ENCODE measurements around the gene ITGB2.

The ITGB2 gene

GRCh38 chr21:44933918-44934260, 13.2 kb upstream of the ITGB2 start:
- no peaks in the 10 kb centered on the region for H3K36me3 Mint-ChIP-seq (ENCODE audit: low read depth)
- no peak for TF ChIP-seq CTCF (IDR thresholded peaks at IDR 0.05; ENCODE audit: unreplicated experiment in 3 of 3)
- H3K27ac Mint-ChIP-seq: no peak overlapping the region
- no peaks in the 10 kb centered on the region for H3K9me3 Mint-ChIP-seq
- peaks cover 12% of the 10 kb centered on the region for H3K4me1 Mint-ChIP-seq
- H3K4me3 Mint-ChIP-seq: peak overlapping the region in 1 of 3 experiments; percentile 12
- H3K27me3 Mint-ChIP-seq (ENCODE audit: low read depth): peaks cover 63% of the 10 kb centered on the region

GRCh38 chr21:44933199-44933917, 12.7 kb upstream of the ITGB2 start:
- peak overlapping the region in 2 of 3 experiments; percentile 37 to 41 for H3K4me3 Mint-ChIP-seq
- TF ChIP-seq CTCF (IDR thresholded peaks at IDR 0.05; ENCODE audit: unreplicated experiment in 3 of 3): no peak

GRCh38 chr21:44932408-44933181, 11.9 kb upstream of the ITGB2 start:
- Mint-ChIP-seq H3K27me3 (ENCODE audit: low read depth) (peaks cover 76% of the 10 kb centered on the region), H3K9me3 (no peaks in the 10 kb centered on the region), H3K4me1 (peaks cover 19% of the 10 kb centered on the region), H3K4me3 (no peak overlapping the region), H3K36me3 (ENCODE audit: low read depth) (no peaks in the 10 kb centered on the region), H3K27ac (no peak overlapping the region)
- TF ChIP-seq CTCF (IDR thresholded peaks at IDR 0.05; ENCODE audit: unreplicated experiment in 3 of 3): peak; percentile 23 to 58 (median 39)

More at GRCh38 chr21:44933199-44933917, 12.7 kb upstream of the ITGB2 start:
- H3K9me3 Mint-ChIP-seq: no peaks in the 10 kb centered on the region
- H3K36me3 Mint-ChIP-seq (ENCODE audit: low read depth): no peaks in the 10 kb centered on the region
- H3K27ac Mint-ChIP-seq: no peak overlapping the region
- H3K4me1 Mint-ChIP-seq: peaks cover 14% of the 10 kb centered on the region
- peaks cover 69% of the 10 kb centered on the region for H3K27me3 Mint-ChIP-seq (ENCODE audit: low read depth)

GRCh38 chr21:44931501-44932407, 11.1 kb upstream of the ITGB2 start:
- Mint-ChIP-seq H3K36me3 (ENCODE audit: low read depth) (no peaks in the 10 kb centered on the region), H3K9me3 (no peaks in the 10 kb centered on the region), H3K4me1 (peaks cover 19% of the 10 kb centered on the region)

GRCh38 chr21:44931137-44931500, 10.4 kb upstream of the ITGB2 start:
- Mint-ChIP-seq H3K9me3 (no peaks in the 10 kb centered on the region), H3K4me1 (peaks cover 19% of the 10 kb centered on the region), H3K27ac (no peak overlapping the region), H3K27me3 (ENCODE audit: low read depth) (peaks cover 87% of the 10 kb centered on the region), H3K4me3 (peak overlapping the region; percentile 68 to 73 (median 69)), H3K36me3 (ENCODE audit: low read depth) (no peaks in the 10 kb centered on the region)
- no peak for TF ChIP-seq CTCF (IDR thresholded peaks at IDR 0.05; ENCODE audit: unreplicated experiment in 3 of 3)

More at GRCh38 chr21:44931501-44932407, 11.1 kb upstream of the ITGB2 start:
- no peak overlapping the region for H3K27ac Mint-ChIP-seq
- H3K27me3 Mint-ChIP-seq (ENCODE audit: low read depth): peaks cover 85% of the 10 kb centered on the region
- H3K4me3 Mint-ChIP-seq: peak overlapping the region; percentile 68 to 73 (median 69)
- TF ChIP-seq CTCF (IDR thresholded peaks at IDR 0.05; ENCODE audit: unreplicated experiment in 3 of 3): no peak
